ENCODE data around the gene TMEM263. TPM values are rescaled to one million over a fixed set of nuclear protein-coding genes. Genes with fewer than 3 reads are reported as not detected.
A peak's percentile ranks its signal among the peaks of the same experiment; 100 is the strongest.
"Not testable (repeated sequence)": the region's sequence is repeated elsewhere in the genome, so short reads cannot be mapped to it uniquely, and the experiment has no call there.

Gene TMEM263
- total RNA-seq, 2 experiments from 2014 or later, result 32.6 to 33.2 TPM

DNA sequence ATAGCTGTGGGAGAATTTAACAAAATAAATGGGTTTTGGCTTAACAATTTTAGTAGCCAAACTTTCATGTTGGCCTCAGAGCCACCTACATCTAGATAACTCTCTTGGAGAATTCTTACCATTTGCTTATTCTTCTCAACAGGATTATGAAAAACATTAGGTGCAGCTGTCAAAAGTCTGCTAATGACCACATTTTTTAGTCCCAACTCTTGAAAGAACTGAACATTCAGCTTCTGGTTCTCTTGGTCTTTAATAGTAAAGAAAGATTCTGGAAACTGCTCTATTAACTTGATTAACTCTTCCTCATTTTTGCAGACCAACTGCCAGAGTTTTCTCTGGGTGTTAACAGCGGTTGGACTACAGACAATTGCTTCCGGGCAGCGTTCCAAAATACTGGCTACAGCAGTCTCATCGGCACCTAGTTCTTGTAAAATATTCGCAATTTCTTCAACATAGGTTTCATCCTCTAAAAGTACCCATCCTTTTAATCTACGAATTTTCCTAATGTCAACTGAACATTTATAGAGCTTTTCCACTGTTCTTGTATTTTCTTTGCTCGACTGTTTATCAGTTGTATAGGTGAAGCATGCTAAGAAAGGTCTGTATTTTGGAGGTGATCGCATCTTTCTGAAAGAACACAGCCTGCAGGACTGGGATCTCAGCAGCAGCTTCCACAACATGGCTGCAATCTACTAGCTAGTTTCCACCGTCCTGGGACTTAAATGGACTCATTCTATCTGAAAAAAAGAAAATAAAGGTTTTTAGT, 22.5 kb downstream of the TMEM263 start:
- Mint-ChIP-seq H3K36me3 (ENCODE audit: low read depth) (peaks cover 25% of the 10 kb centered on the region), H3K4me1 (no peaks in the 10 kb centered on the region), H3K9me3 (no peaks in the 10 kb centered on the region), H3K27me3 (no peaks in the 10 kb centered on the region), H3K4me3 (no peak overlapping the region), H3K27ac (no peak overlapping the region)
- ChIA-PET POLR2A (no interaction called here), CTCF (interaction anchor here (1.3 to 1.7 kb wide), 2 partner anchors 9 to 23 kb away, joined by 3 read pairs; partner anchors contain the start of genes MTERF2 and TMEM263)
- DNase-seq, result no peak

- no peak for DNase-seq
- H3K36me3 Mint-ChIP-seq (ENCODE audit: low read depth), result peaks cover 33% of the 10 kb centered on the region
- H3K4me3 Mint-ChIP-seq, result no peak overlapping the region
- H3K27ac Mint-ChIP-seq, result peak overlapping the region; percentile 39
- no peaks in the 10 kb centered on the region for H3K27me3 Mint-ChIP-seq
- H3K9me3 Mint-ChIP-seq, result peaks cover 5% of the 10 kb centered on the region
- POLR2A ChIA-PET, result no interaction called here
- CTCF ChIA-PET, result interaction anchor here (0.9 to 1.2 kb wide), 3 partner anchors 10 to 42 kb away, joined by 3 to 5 read pairs (median 3); no protein-coding TSS in a partner anchor
- peaks cover 23% of the 10 kb centered on the region for H3K4me1 Mint-ChIP-seq
Measured at GRCh38 chr12:106980944-106981343, 25.2 kb downstream of the TMEM263 start.

DNA sequence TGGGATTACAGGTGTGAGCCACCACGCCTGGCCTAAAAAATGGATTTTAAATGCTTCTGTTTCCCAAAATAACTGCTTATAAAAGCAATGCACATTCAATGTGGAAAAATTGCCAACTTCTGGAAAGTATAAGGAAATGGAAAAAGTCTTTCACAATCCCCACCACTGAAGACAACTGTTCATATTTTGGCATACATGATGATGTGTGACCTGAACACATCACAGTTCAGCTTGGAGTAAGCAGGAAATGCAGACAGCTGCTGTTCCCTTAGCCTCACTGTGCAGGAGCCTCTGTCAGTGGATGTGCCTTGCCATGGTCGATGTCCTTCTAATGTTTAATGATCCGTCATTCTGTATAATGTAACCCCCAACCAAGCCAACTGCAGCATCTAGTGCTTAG, 26.1 kb downstream of the TMEM263 start:
- Mint-ChIP-seq H3K27ac (no peak overlapping the region), H3K36me3 (ENCODE audit: low read depth) (peaks cover 29% of the 10 kb centered on the region), H3K4me1 (peaks cover 31% of the 10 kb centered on the region), H3K9me3 (peaks cover 5% of the 10 kb centered on the region), H3K27me3 (no peaks in the 10 kb centered on the region), H3K4me3 (no peak overlapping the region)
- ChIA-PET POLR2A (no interaction called here), CTCF (interaction anchor here (1.1 kb wide), 1 partner anchor 9 kb away, joined by 5 read pairs; no protein-coding TSS in a partner anchor)
- no peak for DNase-seq

- ChIA-PET POLR2A (no interaction called here), CTCF (interaction anchor here (2.4 kb wide), 1 partner anchor 26 kb away, joined by 6 read pairs; the partner anchor contains the start of gene TMEM263)
- Mint-ChIP-seq H3K36me3 (ENCODE audit: low read depth) (peaks cover 29% of the 10 kb centered on the region), H3K27ac (no peak overlapping the region), H3K27me3 (no peaks in the 10 kb centered on the region), H3K4me3 (no peak overlapping the region), H3K9me3 (peaks cover 5% of the 10 kb centered on the region), H3K4me1 (peaks cover 34% of the 10 kb centered on the region)
- no peak for DNase-seq
Measured at GRCh38 chr12:106982229-106982628, 26.5 kb downstream of the TMEM263 start.

DNA sequence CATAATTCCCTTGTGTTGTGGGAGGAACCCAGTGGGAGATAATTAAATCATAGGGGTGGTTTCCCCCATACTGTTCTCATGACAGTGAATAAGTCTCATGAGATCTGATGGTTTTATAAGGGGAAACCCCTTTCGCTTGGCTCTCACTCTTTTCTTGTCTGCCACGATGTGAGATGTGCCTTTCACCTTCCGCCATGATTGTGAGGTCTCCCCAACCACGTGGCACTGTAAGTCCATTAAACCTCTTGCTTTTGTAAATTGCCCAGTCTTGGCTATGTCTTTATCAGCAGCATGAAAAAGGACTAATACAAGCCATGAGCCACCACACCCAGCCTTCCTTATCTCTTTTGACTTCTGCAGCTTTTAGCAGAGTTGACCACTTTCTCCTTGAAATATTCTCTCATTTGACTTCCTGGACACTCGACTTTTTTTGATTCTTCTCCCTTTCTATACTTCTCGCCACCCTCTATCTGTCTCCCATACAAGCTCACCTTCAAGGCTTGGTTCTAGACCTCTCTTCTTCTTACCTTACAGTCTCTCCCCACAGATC, 29.0 kb downstream of the TMEM263 start:
- DNase-seq, result no peak
- Mint-ChIP-seq H3K4me1 (peaks cover 39% of the 10 kb centered on the region), H3K4me3 (no peak overlapping the region), H3K9me3 (peaks cover 5% of the 10 kb centered on the region), H3K36me3 (ENCODE audit: low read depth) (peaks cover 23% of the 10 kb centered on the region), H3K27me3 (no peaks in the 10 kb centered on the region), H3K27ac (no peak overlapping the region)
- POLR2A ChIA-PET, result no interaction called here
- CTCF ChIA-PET, result interaction anchor here (2.4 kb wide), 1 partner anchor 29 kb away, joined by 6 read pairs; the partner anchor contains the start of gene TMEM263

DNA sequence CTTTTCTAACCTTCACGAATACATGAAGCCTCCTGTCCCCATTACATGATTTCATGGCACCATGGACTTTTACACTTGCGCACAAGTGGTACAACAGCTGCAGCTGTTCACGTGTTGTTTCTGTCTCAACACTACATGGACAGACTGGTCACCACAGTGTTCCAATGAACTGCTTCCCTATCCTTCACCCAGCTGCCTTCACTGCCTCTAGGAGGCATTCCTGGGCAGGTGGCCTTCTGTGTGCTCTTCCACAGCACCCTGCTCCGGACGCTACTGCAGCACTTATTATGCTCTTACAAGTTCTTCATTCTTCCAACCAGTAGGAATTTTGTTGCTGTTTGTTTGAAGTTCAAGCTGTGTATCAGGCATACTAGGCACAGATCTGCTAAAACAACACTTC, 29.8 kb downstream of the TMEM263 start:
- DNase-seq, result no peak
- Mint-ChIP-seq H3K4me1 (peaks cover 39% of the 10 kb centered on the region), H3K4me3 (peak overlapping the region; percentile 15), H3K9me3 (peaks cover 5% of the 10 kb centered on the region), H3K27ac (no peak overlapping the region), H3K27me3 (no peaks in the 10 kb centered on the region), H3K36me3 (ENCODE audit: low read depth) (peaks cover 23% of the 10 kb centered on the region)
- CTCF ChIA-PET, result interaction anchor here (1.0 kb wide), 1 partner anchor 19 kb away, joined by 3 read pairs; no protein-coding TSS in a partner anchor
- POLR2A ChIA-PET, result no interaction called here

DNA sequence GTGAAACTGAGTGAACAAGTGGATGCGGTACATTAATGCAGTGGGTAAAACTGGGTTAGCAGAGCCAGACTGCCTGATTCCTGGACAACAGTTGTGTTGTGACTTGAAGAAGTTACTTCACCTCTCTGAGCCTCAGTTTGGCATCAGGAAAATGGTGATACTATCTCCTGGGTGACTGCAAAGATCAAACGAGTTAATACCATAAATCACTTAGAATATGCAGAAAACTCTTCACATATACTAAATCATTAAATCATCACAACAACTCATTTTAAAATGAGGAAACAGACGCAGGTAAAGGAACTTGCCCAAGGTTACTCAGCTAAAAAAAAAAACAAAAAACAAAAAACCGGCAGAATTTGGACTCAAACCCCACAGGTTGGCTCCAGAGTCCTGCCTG, 30.4 kb downstream of the TMEM263 start:
- no peak for DNase-seq
- H3K9me3 Mint-ChIP-seq, result peaks cover 5% of the 10 kb centered on the region
- peaks cover 39% of the 10 kb centered on the region for H3K4me1 Mint-ChIP-seq
- H3K27ac Mint-ChIP-seq, result peak overlapping the region; percentile 85
- peak overlapping the region; percentile 92 for H3K4me3 Mint-ChIP-seq
- POLR2A ChIA-PET, result no interaction called here
- H3K27me3 Mint-ChIP-seq, result no peaks in the 10 kb centered on the region
- CTCF ChIA-PET, result interaction anchor here (1.0 kb wide), 2 partner anchors 20 to 72 kb away, joined by 3 read pairs; no protein-coding TSS in a partner anchor
- H3K36me3 Mint-ChIP-seq (ENCODE audit: low read depth), result peaks cover 23% of the 10 kb centered on the region

DNA sequence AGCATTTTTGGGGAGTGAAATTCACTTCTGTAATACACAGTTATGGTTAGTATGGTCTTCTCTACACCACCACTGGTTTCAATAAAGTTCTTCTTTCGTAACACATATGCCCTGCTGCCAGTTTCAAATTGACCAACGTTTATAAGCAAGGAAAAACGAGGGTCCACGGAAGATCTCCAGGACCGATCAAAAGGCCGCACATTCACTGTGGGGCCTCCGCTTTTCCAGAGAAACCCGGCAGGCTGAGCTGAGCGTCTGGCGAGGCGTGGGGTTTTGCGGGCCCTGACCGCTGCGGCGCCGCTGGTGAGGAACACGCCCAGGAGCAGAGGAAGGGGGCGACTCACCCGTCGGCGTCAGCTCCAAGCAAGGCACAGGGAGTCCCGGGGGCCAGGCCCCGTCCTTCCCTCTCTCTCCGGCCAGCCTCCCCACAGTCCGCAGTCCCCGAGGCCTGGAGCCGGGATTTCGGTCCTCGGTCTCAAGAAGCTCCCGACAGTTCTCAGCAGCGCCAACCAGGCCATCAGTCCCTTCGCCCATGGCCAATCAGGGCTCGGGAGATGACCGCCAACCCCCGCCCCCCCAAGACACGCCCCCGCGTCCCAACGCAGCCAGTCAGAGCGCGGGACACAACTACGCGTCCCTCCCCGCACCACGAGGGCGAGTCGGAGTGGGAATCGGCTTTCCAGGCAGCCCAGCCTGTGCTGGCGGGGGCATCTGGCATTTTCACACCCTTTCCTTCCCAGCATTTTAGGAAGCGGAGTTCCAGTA, 31.1 kb downstream of the TMEM263 start, which contains the start of gene MTERF2:
Gene MTERF2, minus strand, starts transcription at position 522 of the 765 bp plus-strand sequence. CDS start 8,432 bp downstream, outside the sequence.
- peaks cover 39% of the 10 kb centered on the region for H3K4me1 Mint-ChIP-seq
- POLR2A ChIA-PET, result no interaction called here

GRCh38 chr12:106987846-106988245, 32.1 kb downstream of the TMEM263 start:
- CTCF ChIA-PET, result interaction anchor here (1.4 kb wide), 2 partner anchors 9 to 11 kb away, joined by 3 read pairs; no protein-coding TSS in a partner anchor

More for the DNA sequence above, 31.1 kb downstream of the TMEM263 start, which contains the start of gene MTERF2:
- Mint-ChIP-seq H3K36me3 (ENCODE audit: low read depth) (peaks cover 23% of the 10 kb centered on the region), H3K27me3 (no peaks in the 10 kb centered on the region), H3K9me3 (peaks cover 5% of the 10 kb centered on the region), H3K27ac (peak within 1 kb of the TSS; percentile 85), H3K4me3 (peak within 1 kb of the TSS; percentile 92)
- CTCF ChIA-PET, result interaction anchor here (0.6 to 1.4 kb wide), 4 partner anchors 9 to 509 kb away, joined by 3 read pairs; no protein-coding TSS in a partner anchor
- DNase-seq, result peak; percentile 81

DNA sequence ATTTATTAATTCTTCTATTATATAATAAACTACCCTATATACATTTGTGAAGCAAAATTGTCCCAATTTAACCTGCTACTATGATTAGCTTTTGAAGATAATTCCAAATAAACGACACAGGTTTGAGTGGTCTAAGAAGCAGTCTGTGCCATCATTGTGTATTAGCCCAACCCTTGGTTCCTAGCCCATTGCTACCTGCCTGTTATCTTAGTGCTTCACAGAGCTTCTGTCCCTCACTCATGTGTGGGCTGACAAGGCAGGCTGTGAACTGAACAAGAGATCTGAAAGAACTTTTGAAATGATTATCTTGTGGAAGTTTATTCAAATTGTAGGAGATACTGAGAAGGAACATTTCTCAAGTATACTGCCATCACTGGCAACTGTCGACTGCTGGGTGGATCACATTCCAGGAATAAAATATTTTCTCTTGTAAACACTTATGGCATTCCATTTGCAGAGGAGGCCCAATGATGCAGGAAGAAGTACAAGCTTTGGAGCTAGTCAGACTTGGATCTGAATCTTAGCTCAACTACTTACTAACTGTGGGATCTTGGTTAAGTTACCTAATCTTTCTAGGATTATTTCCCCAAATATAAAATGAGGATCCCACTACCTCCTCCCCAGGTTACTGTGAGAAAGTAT, 39.0 kb downstream of the TMEM263 start:
- ChIA-PET POLR2A (interaction anchor here (0.6 kb wide), 1 partner anchor 557 kb away, joined by 3 read pairs; no protein-coding TSS in a partner anchor), CTCF (no interaction called here)
- no peak for DNase-seq
- H3K36me3 Mint-ChIP-seq (ENCODE audit: low read depth), result peaks cover 3% of the 10 kb centered on the region
- H3K27ac Mint-ChIP-seq, result no peak overlapping the region
- peaks cover 2% of the 10 kb centered on the region for H3K9me3 Mint-ChIP-seq
- H3K4me1 Mint-ChIP-seq, result no peaks in the 10 kb centered on the region
- H3K27me3 Mint-ChIP-seq, result no peaks in the 10 kb centered on the region
- no peak overlapping the region for H3K4me3 Mint-ChIP-seq

More at GRCh38 chr12:106987846-106988245, 32.1 kb downstream of the TMEM263 start:
- Mint-ChIP-seq H3K27ac (peak overlapping the region; percentile 64), H3K4me3 (peak overlapping the region; percentile 92), H3K4me1 (peaks cover 39% of the 10 kb centered on the region), H3K9me3 (peaks cover 5% of the 10 kb centered on the region), H3K36me3 (ENCODE audit: low read depth) (peaks cover 23% of the 10 kb centered on the region), H3K27me3 (no peaks in the 10 kb centered on the region)
- no peak for DNase-seq
- POLR2A ChIA-PET, result no interaction called here

DNA sequence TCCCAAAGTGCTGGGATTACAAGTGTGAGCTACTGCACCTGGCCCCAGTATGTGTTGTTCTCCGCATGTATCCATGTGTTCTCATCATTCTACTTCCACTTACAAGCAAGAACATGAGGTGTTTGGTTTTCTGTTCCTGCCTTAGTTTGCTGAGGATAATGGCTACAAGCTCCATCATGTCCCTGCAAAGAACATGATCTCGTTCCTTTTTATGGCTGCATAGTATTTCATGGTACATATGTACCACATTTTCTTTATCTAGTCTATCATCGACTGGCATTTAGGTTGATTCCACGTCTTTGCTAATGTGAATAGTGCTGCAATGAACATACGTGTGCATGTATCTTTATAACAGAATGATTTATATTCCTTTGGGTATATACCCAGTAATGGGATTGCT, 40.4 kb downstream of the TMEM263 start:
- H3K4me1 Mint-ChIP-seq; H3K9me3 Mint-ChIP-seq; H3K27ac Mint-ChIP-seq; POLR2A ChIA-PET; CTCF ChIA-PET; H3K27me3 Mint-ChIP-seq; H3K4me3 Mint-ChIP-seq; H3K36me3 Mint-ChIP-seq (ENCODE audit: low read depth); DNase-seq: not testable (repeated sequence)

GRCh38 chr12:106997916-106998315, 42.2 kb downstream of the TMEM263 start:
- POLR2A ChIA-PET, result no interaction called here

More at GRCh38 chr12:106997916-106998315, 42.2 kb downstream of the TMEM263 start:
- CTCF ChIA-PET, result interaction anchor here (0.6 to 1.0 kb wide), 2 partner anchors 16 to 1000 kb away, joined by 3 read pairs; no protein-coding TSS in a partner anchor
- no peak for DNase-seq
- H3K27ac Mint-ChIP-seq, result no peak overlapping the region
- no peaks in the 10 kb centered on the region for H3K4me1 Mint-ChIP-seq
- H3K9me3 Mint-ChIP-seq, result peaks cover 5% of the 10 kb centered on the region
- H3K27me3 Mint-ChIP-seq, result no peaks in the 10 kb centered on the region
- H3K36me3 Mint-ChIP-seq (ENCODE audit: low read depth), result peaks cover 3% of the 10 kb centered on the region
- H3K4me3 Mint-ChIP-seq, result no peak overlapping the region
